Spleen (tissue), 11 donors: Measurements from ENCODE around the gene AHNAK2. TPM values are rescaled to one million over a fixed set of nuclear protein-coding genes. Genes with fewer than 3 reads are reported as not detected.
"Not testable (repeated sequence)": the region's sequence is repeated elsewhere in the genome, so short reads cannot be mapped to it uniquely, and the experiment has no call there.

Experiments
- DNase-seq: peaks from one replicate; pipeline ENCODE4 v3.0.0-alpha.2; 2020
- H3K27ac ChIP-seq, 8 donors: fragments of 200-600 bp; sonication (generic) in 7 of 8; 1 replicate in 4 of 8; 2 replicates in 4 of 8; pipeline versions ENCODE4 v1.5.0 to v1.8.0; 2016 to 2021; ENCODE audit warnings: inconsistent platforms in 4 of 8, mild to moderate bottlenecking in 4 of 8, moderate library complexity in 1 of 8
- H3K27me3 ChIP-seq, 7 donors: fragments of 200-600 bp; sonication (generic) in 6 of 7; replicated peaks in 1 of 7; 1 replicate in 4 of 7; 2 replicates in 3 of 7; pipeline versions ENCODE4 v1.5.0 to v1.8.0; 2016 to 2021; ENCODE audit warnings: inconsistent platforms in 3 of 7, mild to moderate bottlenecking in 1 of 7
- H3K36me3 ChIP-seq, 6 donors: fragments of 200-600 bp; sonication (generic) in 5 of 6; 1 replicate in 4 of 6; 2 replicates in 2 of 6; pipeline versions ENCODE4 v1.5.0 to v1.8.0; 2016 to 2021; ENCODE audit warnings: inconsistent platforms in 2 of 6
- H3K4me1 ChIP-seq, 6 donors: fragments of 200-600 bp; sonication (generic) in 5 of 6; 1 replicate in 3 of 6; 2 replicates in 3 of 6; pipeline versions ENCODE4 v1.5.0 to v1.8.0; 2016 to 2021; ENCODE audit warnings: inconsistent platforms in 3 of 6
- H3K4me3 ChIP-seq, 8 donors: fragments of 200-600 bp; sonication (generic) in 7 of 8; 1 replicate in 4 of 8; 2 replicates in 4 of 8; pipeline versions ENCODE4 v1.5.0 to v1.8.0; 2016 to 2021; ENCODE audit warnings: inconsistent platforms in 4 of 8, mild to moderate bottlenecking in 4 of 8, moderate library complexity in 2 of 8
- H3K9me3 ChIP-seq, 8 donors: fragments of 200-600 bp; sonication (generic) in 7 of 8; 1 replicate in 4 of 8; 2 replicates in 4 of 8; pipeline versions ENCODE4 v1.5.0 to v1.8.0; 2016 to 2021; ENCODE audit warnings: inconsistent platforms in 4 of 8
- POLR2A ChIP-seq, 3 donors: fragments of 450-650 bp; IDR thresholded peaks; one replicate each; pipeline ENCODE4 v1.5.1; 2017; ENCODE audit warnings: antibody characterized with exemption in 3 of 3, mild to moderate bottlenecking in 1 of 3
- POLR2AphosphoS5 ChIP-seq, 3 donors: sonication (generic); formaldehyde crosslinking; IDR thresholded peaks; one replicate each; pipeline ENCODE4 v1.5.1; 2017; ENCODE audit warnings: antibody characterized with exemption in 3 of 3
- WGBS, 5 donors: extraction: QIAGEN DNeasy Blood & Tissue Kit in 3 of 5; methylation state at CpG; one replicate each; pipeline versions ENCODE4 v1.1.5 to v1.1.7; 2013 to 2018; 5-methylcytosine and 5-hydroxymethylcytosine counted together
- intact Hi-C: fragments of 100-400 bp; cut with DNase I; formaldehyde crosslinking; loops from one replicate; pipeline ENCODE4 v1.15.0; 2023; ENCODE audit warnings: low total_unique reads
- polyA plus RNA-seq, 3 donors: library from polyadenylated mRNA; stranded (reverse); fragments of 200-250 nt; gene quantifications; one replicate each; pipeline ENCODE4 v1.2.1, GENCODE V29; 2013
- total RNA-seq, 7 donors: library from RNA; depleted of rRNA in 3 of 7; stranded (reverse); fragments of >200 nt in 3 of 7; fragmentation: NEBNext Ultra II Directional in 4 of 7; extraction: Animal tissue kit (Norgen Biotek cat#: 25700) in 4 of 7; gene quantifications; one replicate each; pipeline versions ENCODE4 v1.1.0 to v1.2.1, GENCODE V29; 2016 to 2021
- TF ChIP-seq, protein P1 (sequence below), 11 experiments: fragments of 200-600 bp in 7 of 11; fragments of 450-650 bp in 4 of 11; sonication (generic) in 4 of 11; IDR thresholded peaks in 8 of 11; conservative IDR thresholded peaks in 3 of 11; 1 replicate in 7 of 11; 2 replicates in 4 of 11; pipeline versions ENCODE4 v1.4.0 to v1.8.0; 2016 to 2021; ENCODE audit warnings: antibody characterized with exemption in 11 of 11, inconsistent platforms in 4 of 11, mild to moderate bottlenecking in 1 of 11
- donor health status: healthy with polysubstance abuse.
- donor health status: DM: no; HTN: no; CAD: no; lungs with moderate emphysema.
- donor health status: DM: no; HTN: no; CAD: no.
- donor health status: Bipolar disorder and iron deficiency.
- donor health status: healthy.
- donor health status: DM: no; HTN: no; CAD: no.
- donor health status: DM: yes; HTN: yes; CAD: no.

The AHNAK2 gene
- total and polyA plus RNA-seq, 10 donors: 0.26 to 1.3 (median 0.71) TPM

DNA sequence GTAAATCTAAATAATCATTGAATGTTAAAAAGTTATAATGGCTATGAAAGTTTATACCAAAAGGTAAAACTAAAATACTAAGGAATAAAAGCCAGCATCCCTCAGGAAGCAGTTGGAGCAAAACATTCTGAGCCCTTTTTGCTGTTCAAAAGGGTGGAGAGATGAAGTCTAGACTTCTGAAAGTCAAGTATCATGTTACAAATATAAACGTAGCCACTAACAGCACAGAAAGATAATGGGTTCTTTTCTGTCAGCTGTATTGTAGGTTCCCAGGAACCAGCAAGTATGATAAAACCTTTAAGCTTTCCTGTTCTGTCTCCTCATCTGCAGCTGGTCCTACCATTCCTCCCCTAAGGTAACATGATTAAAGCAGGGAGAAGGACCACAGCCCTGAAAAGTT, 69.9 kb downstream of the AHNAK2 start:
- H3K27ac ChIP-seq: no peak overlapping the region
- no peaks in the 10 kb centered on the region for H3K4me1 ChIP-seq
- H3K9me3 ChIP-seq: peaks cover 0 to 23% (median 18%) of the 10 kb centered on the region in 8 donors
- WGBS, 5 donors: 16 to 29% (median 27%) methylated on average over 1 of the region's 1 CpG
- H3K4me3 ChIP-seq: no peak overlapping the region
- no peak for DNase-seq
- H3K36me3 ChIP-seq: no peaks in the 10 kb centered on the region
- no peak for TF ChIP-seq POLR2A (IDR thresholded peaks at IDR 0.05)
- TF ChIP-seq, protein P1, sequence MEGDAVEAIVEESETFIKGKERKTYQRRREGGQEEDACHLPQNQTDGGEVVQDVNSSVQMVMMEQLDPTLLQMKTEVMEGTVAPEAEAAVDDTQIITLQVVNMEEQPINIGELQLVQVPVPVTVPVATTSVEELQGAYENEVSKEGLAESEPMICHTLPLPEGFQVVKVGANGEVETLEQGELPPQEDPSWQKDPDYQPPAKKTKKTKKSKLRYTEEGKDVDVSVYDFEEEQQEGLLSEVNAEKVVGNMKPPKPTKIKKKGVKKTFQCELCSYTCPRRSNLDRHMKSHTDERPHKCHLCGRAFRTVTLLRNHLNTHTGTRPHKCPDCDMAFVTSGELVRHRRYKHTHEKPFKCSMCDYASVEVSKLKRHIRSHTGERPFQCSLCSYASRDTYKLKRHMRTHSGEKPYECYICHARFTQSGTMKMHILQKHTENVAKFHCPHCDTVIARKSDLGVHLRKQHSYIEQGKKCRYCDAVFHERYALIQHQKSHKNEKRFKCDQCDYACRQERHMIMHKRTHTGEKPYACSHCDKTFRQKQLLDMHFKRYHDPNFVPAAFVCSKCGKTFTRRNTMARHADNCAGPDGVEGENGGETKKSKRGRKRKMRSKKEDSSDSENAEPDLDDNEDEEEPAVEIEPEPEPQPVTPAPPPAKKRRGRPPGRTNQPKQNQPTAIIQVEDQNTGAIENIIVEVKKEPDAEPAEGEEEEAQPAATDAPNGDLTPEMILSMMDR (IDR thresholded peaks at IDR 0.05 in 8 of 11, conservative IDR thresholded peaks at IDR 0.05 in 3 of 11): no peak
- TF ChIP-seq POLR2AphosphoS5 (IDR thresholded peaks at IDR 0.05): no peak
- intact Hi-C loops: no loop called here
- peaks cover 0 to 29% (median 0%) of the 10 kb centered on the region in 7 donors for H3K27me3 ChIP-seq

DNA sequence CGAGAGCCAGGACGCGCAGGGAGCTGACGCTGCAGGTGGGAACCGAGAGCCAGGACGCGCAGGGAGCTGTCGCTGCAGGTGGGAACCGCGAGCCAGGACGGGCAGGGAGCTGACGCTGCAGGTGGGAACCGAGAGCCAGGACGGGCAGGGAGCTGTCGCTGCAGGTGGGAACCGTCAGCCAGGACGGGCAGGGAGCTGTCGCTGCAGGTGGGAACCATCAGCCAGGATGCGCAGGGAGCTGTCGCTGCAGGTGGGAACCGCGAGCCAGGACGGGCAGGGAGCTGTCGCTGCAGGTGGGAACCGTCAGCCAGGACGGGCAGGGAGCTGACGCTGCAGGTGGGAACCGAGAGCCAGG, 72.6 kb downstream of the AHNAK2 start:
- H3K36me3 ChIP-seq, H3K4me1 ChIP-seq, intact Hi-C loops, H3K4me3 ChIP-seq, H3K9me3 ChIP-seq, H3K27ac ChIP-seq, DNase-seq: not testable (repeated sequence)
- 68 to 89% (median 81%) methylated on average over 23 to 28 of the region's 28 CpGs for WGBS, 5 donors
- H3K27me3 ChIP-seq: peaks cover 0 to 30% (median 0%) of the 10 kb centered on the region in 7 donors

DNA sequence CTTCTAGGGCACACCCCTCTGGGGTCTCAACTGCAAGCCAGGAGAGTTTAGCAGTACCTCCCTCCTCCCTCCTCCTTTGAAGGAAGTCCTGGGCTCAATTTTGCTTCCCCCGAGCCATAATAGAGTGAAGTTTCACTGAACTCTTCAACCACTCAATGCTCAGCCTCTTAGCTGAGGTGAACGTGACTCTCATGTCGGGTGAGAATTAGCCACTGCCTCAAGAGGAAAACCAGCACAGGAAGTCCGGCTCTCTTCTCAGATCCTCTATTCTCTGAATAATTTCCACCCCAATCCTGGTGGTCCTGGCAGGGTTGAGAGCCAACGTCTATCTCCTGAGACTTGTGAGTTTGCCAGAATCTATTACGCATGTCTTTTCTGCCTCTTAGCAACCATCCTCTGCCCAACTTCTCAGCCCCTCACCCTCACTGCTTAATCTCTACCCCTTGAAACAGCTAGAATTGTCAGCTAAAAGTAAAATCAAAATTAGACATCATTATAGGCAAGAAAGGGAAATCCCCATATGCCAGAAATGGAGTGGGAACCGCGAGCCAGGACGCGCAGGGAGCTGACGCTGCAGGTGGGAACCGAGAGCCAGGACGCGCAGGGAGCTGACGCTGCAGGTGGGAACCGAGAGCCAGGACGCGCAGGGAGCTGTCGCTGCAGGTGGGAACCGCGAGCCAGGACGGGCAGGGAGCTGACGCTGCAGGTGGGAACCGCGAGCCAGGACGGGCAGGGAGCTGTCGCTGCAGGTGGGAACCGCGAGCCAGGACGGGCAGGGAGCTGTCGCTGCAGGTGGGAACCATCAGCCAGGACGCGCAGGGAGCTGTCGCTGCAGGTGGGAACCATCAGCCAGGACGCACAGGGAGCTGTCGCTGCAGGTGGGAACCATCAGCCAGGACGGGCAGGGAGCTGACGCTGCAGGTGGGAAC, 73.3 kb downstream of the AHNAK2 start:
- H3K4me3 ChIP-seq, DNase-seq, H3K27ac ChIP-seq, H3K4me1 ChIP-seq, intact Hi-C loops, H3K36me3 ChIP-seq, H3K9me3 ChIP-seq: not testable (repeated sequence)
- WGBS, 5 donors: 65 to 74% (median 68%) methylated on average over 31 to 38 of the region's 38 CpGs
- peaks cover 0 to 30% (median 0%) of the 10 kb centered on the region in 7 donors for H3K27me3 ChIP-seq

DNA sequence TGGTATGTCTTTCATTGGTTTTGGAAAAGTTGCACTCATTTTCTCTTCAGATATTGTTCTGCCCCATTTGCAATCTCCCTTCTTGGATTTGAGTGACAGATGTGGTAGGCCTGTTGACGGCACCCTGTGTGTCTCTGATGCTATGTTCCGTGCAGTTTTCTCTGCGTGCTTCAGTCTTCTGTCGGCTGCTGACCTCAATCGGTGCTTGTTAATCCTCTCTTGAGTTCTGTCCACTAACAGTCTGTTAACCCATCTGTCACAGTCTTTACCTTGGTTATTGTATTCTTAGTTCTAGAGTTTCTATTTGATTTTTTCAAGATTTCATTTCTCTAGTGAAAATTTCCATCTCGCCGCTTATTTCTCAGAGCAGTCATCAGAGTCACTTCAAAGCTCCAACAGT, 74.2 kb downstream of the AHNAK2 start:
- intact Hi-C loops: no loop called here
- Histone ChIP-seq H3K36me3 (no peaks in the 10 kb centered on the region), H3K4me1 (no peaks in the 10 kb centered on the region), H3K27ac (no peak overlapping the region), H3K27me3 (peaks cover 0 to 30% (median 0%) of the 10 kb centered on the region in 7 donors), H3K9me3 (no peaks in the 10 kb centered on the region), H3K4me3 (no peak overlapping the region)
- DNase-seq: no peak
- 86 to 93% (median 89%) methylated on average over 7 of the region's 7 CpGs for WGBS, 5 donors
- TF ChIP-seq POLR2AphosphoS5 (IDR thresholded peaks at IDR 0.05): no peak
- TF ChIP-seq POLR2A (IDR thresholded peaks at IDR 0.05): no peak
- TF ChIP-seq, protein P1 (IDR thresholded peaks at IDR 0.05 in 8 of 11, conservative IDR thresholded peaks at IDR 0.05 in 3 of 11): no peak

DNA sequence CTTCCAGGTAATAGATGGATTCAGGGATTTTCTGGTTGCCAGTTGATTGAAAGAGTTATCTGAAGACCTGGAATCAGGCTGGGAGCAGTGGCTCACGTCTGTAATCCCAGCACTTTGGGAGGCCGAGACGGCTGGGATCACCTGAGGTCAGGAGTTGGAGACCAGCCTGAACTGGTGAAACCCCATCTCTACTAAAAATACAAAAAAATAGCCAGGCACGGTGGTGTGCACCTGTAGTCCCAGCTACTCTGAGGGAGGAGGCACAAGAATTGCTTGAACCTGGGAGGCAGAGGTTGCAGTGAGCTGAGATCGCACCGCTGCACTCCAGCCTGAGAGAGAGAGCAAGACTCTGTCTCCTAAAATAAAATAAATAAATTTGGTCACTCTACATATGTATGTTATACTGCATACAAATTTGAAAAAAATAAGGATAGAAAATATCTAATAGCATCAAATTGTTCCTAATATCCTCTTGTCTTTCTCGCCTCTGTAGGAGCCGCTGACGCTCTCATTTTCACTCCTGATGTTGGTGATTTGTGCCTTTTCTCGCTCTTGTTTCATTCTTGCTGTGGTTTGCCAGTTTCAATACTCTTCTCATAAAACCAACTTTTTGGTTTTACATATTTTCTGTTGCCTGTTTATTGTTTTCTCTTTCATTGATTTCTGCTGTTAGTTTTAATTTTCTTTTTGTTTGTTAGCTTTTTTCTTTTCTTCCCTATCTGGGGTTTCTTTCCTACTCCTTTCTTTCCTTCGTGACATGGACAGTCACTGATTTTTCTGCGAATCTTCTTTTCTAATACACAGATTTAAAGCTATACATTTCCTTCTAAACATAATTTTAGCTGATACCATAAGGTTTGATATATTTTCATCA, 77.3 kb downstream of the AHNAK2 start:
- DNase-seq: no peak
- intact Hi-C loops: no loop called here
- TF ChIP-seq POLR2AphosphoS5 (IDR thresholded peaks at IDR 0.05) (no peak), POLR2A (IDR thresholded peaks at IDR 0.05) (no peak)
- TF ChIP-seq, protein P1 (IDR thresholded peaks at IDR 0.05 in 8 of 11, conservative IDR thresholded peaks at IDR 0.05 in 3 of 11): no peak
- Histone ChIP-seq H3K9me3 (no peaks in the 10 kb centered on the region), H3K36me3 (no peaks in the 10 kb centered on the region), H3K4me3 (no peak overlapping the region), H3K27me3 (peaks cover 0 to 37% (median 0%) of the 10 kb centered on the region in 7 donors), H3K4me1 (peaks cover 0 to 10% (median 0%) of the 10 kb centered on the region in 6 donors), H3K27ac (no peak overlapping the region)
- WGBS, 5 donors: 80 to 88% (median 81%) methylated on average over 12 of the region's 12 CpGs
